Central memory CD4-positive, alpha-beta T cell (primary cell): ENCODE results near the gene EIF4ENIF1.
"Not testable (repeated sequence)": the region's sequence is repeated elsewhere in the genome, so short reads cannot be mapped to it uniquely, and the experiment has no call there.

Experiments
- DNase-seq: peaks from one replicate; pipeline ENCODE4 v3.0.0; 2022
- total RNA-seq, 3 experiments: gene quantifications; one replicate each; lab custom pipeline; 2026; lab: John Stamatoyannopoulos, UW

The EIF4ENIF1 gene, protein sequence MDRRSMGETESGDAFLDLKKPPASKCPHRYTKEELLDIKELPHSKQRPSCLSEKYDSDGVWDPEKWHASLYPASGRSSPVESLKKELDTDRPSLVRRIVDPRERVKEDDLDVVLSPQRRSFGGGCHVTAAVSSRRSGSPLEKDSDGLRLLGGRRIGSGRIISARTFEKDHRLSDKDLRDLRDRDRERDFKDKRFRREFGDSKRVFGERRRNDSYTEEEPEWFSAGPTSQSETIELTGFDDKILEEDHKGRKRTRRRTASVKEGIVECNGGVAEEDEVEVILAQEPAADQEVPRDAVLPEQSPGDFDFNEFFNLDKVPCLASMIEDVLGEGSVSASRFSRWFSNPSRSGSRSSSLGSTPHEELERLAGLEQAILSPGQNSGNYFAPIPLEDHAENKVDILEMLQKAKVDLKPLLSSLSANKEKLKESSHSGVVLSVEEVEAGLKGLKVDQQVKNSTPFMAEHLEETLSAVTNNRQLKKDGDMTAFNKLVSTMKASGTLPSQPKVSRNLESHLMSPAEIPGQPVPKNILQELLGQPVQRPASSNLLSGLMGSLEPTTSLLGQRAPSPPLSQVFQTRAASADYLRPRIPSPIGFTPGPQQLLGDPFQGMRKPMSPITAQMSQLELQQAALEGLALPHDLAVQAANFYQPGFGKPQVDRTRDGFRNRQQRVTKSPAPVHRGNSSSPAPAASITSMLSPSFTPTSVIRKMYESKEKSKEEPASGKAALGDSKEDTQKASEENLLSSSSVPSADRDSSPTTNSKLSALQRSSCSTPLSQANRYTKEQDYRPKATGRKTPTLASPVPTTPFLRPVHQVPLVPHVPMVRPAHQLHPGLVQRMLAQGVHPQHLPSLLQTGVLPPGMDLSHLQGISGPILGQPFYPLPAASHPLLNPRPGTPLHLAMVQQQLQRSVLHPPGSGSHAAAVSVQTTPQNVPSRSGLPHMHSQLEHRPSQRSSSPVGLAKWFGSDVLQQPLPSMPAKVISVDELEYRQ
- total RNA-seq = 30.1 to 60.2 (median 35.6) reads per million in 3 experiments

- peak; percentile 87 for DNase-seq
Observed at GRCh38 chr22:31489632-31490495, at the start of gene EIF4ENIF1. Gene EIF4ENIF1 (minus strand): TSS chr22:31489842. CDS start chr22:31488718, 1,124 bp downstream.

- DNase-seq = no peak
Observed at GRCh38 chr22:31538815-31539214, 49.2 kb upstream of the EIF4ENIF1 start.

GRCh38 chr22:31537019-31537535 is 47.4 kb upstream of the EIF4ENIF1 start:
- DNase-seq = no peak

- DNase-seq = no peak
Observed at GRCh38 chr22:31533374-31533773, 43.7 kb upstream of the EIF4ENIF1 start.

DNA sequence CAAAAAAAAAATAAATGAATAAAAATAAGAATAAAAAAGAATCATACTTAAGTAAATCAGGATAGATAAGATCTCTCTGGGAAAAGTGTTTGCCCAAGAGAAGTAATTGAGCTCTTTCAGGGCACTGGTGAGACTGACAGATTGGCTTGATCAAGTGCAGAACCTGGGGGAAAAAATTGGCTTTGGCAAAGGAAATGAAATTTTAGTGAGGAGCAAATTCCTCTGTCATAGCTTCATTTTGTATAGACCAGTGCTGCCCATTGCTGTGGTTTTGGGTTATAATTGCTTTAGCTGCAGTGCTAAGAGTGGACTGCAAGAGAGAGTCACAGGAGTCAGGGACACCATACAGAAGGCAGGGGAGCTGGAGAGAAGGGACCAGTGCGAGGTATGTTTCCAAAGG is 42.4 kb upstream of the EIF4ENIF1 start:
- DNase-seq = no peak

DNA sequence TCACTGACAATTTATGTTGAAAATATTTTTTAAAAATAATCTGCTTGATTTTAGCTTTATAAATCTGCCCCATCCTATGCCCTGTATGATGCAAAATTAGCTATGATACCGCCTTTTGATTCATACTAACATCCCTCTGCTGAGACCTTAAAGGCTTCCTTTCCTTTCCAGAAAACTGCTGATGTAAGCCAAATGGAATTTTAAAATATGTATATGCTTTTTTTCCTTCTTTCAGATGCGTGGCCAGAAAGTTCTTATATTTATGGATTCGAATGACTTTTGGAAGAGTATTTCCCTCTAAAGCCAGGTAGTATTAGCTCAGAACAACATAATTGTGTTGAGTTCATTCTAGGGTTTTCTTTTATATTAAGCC is 41.2 kb upstream of the EIF4ENIF1 start:
- no peak for DNase-seq

- DNase-seq = no peak
Observed at GRCh38 chr22:31526270-31526669, 36.6 kb upstream of the EIF4ENIF1 start.

DNA sequence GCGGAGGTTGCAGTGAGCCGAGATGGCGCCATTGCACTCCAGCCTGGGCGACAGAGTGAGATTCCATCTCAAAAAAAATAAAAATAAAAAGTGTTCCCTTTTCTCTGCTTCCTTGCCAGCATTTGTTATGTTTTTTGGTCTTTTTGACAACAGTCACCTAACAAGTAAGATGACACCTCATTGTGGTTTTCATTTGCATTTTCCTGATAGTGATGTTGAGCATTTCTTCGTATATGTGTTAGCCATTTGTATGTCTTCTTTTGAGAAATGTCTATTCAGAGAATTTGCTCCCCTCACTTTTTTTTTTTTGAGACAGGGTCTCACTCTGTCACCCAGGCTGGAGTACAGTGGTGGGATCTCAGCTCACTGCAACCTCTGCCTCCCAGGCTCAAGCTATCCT is 34.5 kb upstream of the EIF4ENIF1 start:
- DNase-seq = not testable (repeated sequence)

GRCh38 chr22:31520051-31520450 is 30.4 kb upstream of the EIF4ENIF1 start:
- no peak for DNase-seq

GRCh38 chr22:31509061-31509762 is 19.6 kb upstream of the EIF4ENIF1 start:
- no peak for DNase-seq

DNA sequence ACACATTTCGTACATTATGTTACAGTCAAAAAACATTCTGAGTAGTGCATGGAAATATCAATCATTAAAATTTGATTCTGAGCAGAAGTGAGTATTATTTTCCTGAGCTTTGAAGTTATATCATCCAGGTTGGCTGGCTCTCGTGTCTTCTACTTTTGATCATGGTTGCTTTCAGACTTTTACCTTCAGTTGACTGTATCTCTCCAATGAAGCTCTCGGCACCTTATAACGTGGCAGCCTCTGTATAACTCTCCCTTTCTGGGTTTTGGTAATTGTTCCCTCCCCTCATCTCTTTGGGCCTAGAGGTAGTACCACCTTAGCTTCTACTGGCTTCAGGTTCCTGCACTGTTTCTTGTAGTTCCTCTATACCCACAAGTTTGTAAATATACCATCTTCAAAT is 18.9 kb upstream of the EIF4ENIF1 start:
- no peak for DNase-seq

- not testable (repeated sequence) for DNase-seq
Observed at GRCh38 chr22:31507517-31507916, 17.9 kb upstream of the EIF4ENIF1 start.

DNA sequence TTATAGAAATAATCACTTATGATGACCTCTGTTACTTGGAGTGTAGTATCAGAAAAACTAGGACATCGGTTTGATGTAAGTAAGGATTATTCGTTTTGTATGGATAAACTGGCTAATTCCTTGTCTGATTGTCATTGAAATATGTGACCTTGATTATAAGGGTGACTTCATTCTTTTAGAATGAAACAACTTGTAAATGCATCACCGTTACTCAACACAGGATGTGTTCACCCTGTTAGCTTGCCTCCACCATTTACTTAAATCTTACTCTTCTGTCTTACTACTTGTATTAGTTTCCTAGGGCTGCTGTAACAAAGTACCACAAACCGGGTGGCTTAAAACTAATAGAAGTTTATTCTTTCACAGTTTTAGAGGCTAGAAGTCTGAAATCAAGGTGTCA is 14.6 kb upstream of the EIF4ENIF1 start:
- DNase-seq = no peak

DNA sequence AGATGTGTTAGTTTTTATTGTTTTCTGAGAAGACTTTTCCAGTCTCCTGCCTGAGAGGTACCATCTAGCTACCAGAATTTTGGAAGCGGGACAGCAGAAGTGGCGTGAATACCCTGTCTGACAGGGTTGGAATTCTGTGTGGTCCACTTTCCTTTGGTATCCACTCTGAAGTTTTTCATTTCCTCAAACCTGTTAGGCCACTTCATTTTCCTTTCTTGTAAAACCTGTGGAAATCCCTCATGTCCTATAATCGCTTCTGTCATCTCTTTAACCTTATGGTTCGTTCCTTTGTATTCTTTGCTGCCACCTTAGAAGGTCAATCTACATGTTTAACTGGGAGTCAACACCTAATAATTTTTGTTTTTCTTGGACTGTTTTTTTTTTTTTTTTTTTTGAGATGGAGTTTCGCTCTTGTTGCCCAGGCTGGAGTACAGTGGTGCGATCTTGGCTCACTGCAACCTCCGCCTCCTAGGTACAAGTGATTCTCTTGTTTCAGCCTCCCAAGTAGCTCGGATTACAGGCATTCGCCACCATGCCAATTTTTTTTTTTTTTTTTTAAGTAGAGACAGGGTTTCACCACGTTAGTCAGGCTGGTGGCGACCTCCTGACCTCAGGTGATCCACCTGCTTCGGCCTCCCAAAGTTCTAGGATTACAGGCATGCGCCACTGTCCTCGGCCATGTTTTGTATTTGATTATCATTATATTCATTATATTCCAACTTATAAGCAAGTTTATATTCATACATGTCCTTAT is 13.7 kb upstream of the EIF4ENIF1 start:
- no peak for DNase-seq

DNA sequence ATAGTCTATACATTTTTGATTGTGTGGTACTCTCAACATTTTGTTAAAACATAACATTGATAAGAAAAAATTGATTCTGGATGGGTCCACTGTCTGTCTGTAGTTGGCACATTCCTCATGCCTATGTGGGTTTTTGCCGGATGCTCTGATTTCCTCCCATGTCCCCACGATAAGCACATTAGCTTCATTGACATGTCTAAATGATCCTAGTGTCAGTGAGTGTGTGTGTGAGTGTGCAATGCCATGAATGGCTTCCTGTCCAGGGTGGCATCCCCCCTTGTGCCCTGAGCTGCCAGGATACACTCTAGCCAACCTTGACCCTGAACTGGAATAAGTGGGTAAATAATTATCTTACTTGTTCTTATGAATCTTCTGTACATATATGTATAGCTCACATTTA is 12.1 kb upstream of the EIF4ENIF1 start:
- DNase-seq = no peak

- DNase-seq = peak; percentile 68
Observed at GRCh38 chr22:31497148-31497938, 7.7 kb upstream of the EIF4ENIF1 start.

GRCh38 chr22:31496735-31497146 is 7.1 kb upstream of the EIF4ENIF1 start:
- no peak for DNase-seq

GRCh38 chr22:31496007-31496734 is 6.5 kb upstream of the EIF4ENIF1 start, which contains the start of gene SFI1:
Gene SFI1 (plus strand): TSS chr22:31496536. CDS start chr22:31508285, 11,749 bp downstream.
- peak; percentile 96 for DNase-seq

DNA sequence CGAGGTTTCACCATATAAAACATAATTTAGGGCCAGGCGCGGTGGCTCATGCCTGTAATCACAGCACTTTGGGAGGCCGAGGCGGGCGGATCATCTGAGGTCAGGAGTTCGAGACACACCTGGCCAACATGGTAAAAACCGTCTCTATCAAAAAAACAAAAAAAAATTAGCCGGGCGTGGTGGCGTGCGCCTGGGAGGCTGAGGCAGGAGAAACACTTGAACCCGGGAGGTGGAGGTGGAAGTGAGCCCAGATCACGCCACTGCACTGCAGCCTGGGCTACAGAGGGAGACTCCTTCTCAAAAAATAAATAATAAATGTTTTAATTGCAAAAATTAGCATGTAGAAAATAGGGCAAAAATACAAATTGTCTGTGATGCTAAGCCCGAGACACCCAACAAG is 5.7 kb upstream of the EIF4ENIF1 start:
- DNase-seq = no peak
